ENCODE results near the gene RXRA.
A peak's percentile ranks its signal among the peaks of the same experiment; 100 is the strongest.

The RXRA gene

DNA sequence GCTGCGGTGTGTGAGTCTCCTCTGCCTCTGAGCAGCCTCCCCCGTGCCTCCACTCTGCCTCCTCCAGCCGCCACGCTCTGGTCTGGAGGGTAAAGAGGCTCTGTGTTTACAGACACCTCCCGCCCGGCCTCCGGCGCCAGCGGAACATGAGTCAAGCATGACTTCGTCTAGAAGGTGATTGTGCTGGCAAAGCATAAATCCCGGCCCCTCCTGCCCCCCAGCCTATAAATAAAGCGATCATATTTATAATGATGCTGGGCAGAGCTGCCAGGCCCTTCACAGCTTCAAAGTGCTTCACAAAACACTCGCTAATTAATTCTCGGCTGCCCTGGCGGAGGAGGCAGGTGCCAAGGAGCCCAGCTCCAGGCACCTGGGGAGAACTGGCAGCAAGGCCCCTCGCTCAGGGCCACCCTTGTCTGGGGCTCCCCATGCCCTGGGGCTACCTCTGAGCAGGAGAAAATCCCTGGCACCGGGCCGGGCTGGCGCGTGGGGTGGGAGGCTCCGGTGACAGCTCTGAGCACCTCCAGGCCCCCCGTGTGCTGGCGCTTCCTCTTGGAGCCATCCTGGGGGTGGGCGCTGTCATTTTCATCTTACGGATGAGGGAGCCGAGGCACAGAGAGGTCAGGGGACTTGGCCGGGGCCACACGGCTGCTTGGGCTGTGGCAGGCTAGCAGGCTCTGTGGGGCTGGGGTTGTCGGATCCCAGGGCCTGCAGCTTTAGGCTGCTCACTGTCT is 87.8 kb downstream of the RXRA start:
- H3K36me3 ChIP-seq (replicated peaks in 1 of 2; ENCODE audit: control insufficient read depth in 2 of 2, insufficient read depth in 2 of 2, low read length in 2 of 2), result peaks cover 10 to 26% of the 10 kb centered on the region in 2 donors
- H3K4me1 ChIP-seq (ENCODE audit: control insufficient read depth in 2 of 2, insufficient read depth in 1 of 2, low read depth in 1 of 2, low read length in 2 of 2), result peaks cover 0 to 4% of the 10 kb centered on the region in 2 donors
- H2AK5ac ChIP-seq (ENCODE audit: low read depth, low read length), result no peak overlapping the region
- DNase-seq (ENCODE audit: low spot score), result no peak
- H3K27ac ChIP-seq (replicated peaks; ENCODE audit: low read length), result no peak overlapping the region
- no peak overlapping the region for H3K4me3 ChIP-seq (ENCODE audit: low read length in 2 of 2)
- H4K8ac ChIP-seq (ENCODE audit: low read depth, low read length), result no peak overlapping the region
- H3K9me3 ChIP-seq (replicated peaks in 1 of 2; ENCODE audit: control insufficient read depth in 2 of 2, insufficient read depth in 1 of 2, low read depth in 1 of 2, low read length in 2 of 2), result no peaks in the 10 kb centered on the region
- no peak overlapping the region for H2BK12ac ChIP-seq (ENCODE audit: low read length)
- no peak overlapping the region for H2AFZ ChIP-seq (ENCODE audit: low read length)
- peak overlapping the region; percentile 17 for H3K18ac ChIP-seq (ENCODE audit: low read length)
- no CpG with 5 or more reads among the region's 29 CpGs for WGBS, 2 donors (ENCODE audit: extremely low coverage in 2 of 2, insufficient read length in 2 of 2, insufficient replicate concordance in 1 of 2)
- H2BK120ac ChIP-seq (ENCODE audit: low read depth, low read length), result no peak overlapping the region
- H3K9ac ChIP-seq (ENCODE audit: low read depth, low read length, poor library complexity), result no peak overlapping the region
- H4K91ac ChIP-seq (ENCODE audit: low read depth, low read length, poor library complexity), result no peak overlapping the region
- H3K79me1 ChIP-seq (ENCODE audit: low read depth, low read length), result peaks cover 15% of the 10 kb centered on the region
- no peak overlapping the region for H2BK15ac ChIP-seq (ENCODE audit: low read length)
- no peaks in the 10 kb centered on the region for H3K27me3 ChIP-seq (ENCODE audit: control insufficient read depth in 3 of 3, insufficient read depth in 3 of 3, low read depth in 1 of 3, low read length in 3 of 3)
- H2BK5ac ChIP-seq (ENCODE audit: low read length), result no peak overlapping the region
- H3K14ac ChIP-seq (ENCODE audit: low read length), result no peak overlapping the region
- H3K23ac ChIP-seq (ENCODE audit: low read depth, low read length, poor library complexity), result no peak overlapping the region
- no peak overlapping the region for H3K4me2 ChIP-seq (ENCODE audit: insufficient read depth, low read length, poor library complexity, severe bottlenecking)
- no peak overlapping the region for H3K4ac ChIP-seq (ENCODE audit: low read length)

- H3K27ac ChIP-seq (replicated peaks; ENCODE audit: low read length), result no peak overlapping the region
- peaks cover 0 to 4% of the 10 kb centered on the region in 2 donors for H3K4me1 ChIP-seq (ENCODE audit: control insufficient read depth in 2 of 2, insufficient read depth in 1 of 2, low read depth in 1 of 2, low read length in 2 of 2)
- no peak overlapping the region for H3K18ac ChIP-seq (ENCODE audit: low read length)
- no peak overlapping the region for H2BK120ac ChIP-seq (ENCODE audit: low read depth, low read length)
- no peak overlapping the region for H4K8ac ChIP-seq (ENCODE audit: low read depth, low read length)
- H3K14ac ChIP-seq (ENCODE audit: low read length), result no peak overlapping the region
- peaks cover 13% of the 10 kb centered on the region for H3K79me1 ChIP-seq (ENCODE audit: low read depth, low read length)
- no peaks in the 10 kb centered on the region for H3K9me3 ChIP-seq (replicated peaks in 1 of 2; ENCODE audit: control insufficient read depth in 2 of 2, insufficient read depth in 1 of 2, low read depth in 1 of 2, low read length in 2 of 2)
- H2BK5ac ChIP-seq (ENCODE audit: low read length), result no peak overlapping the region
- H3K9ac ChIP-seq (ENCODE audit: low read depth, low read length, poor library complexity), result no peak overlapping the region
- H3K4me2 ChIP-seq (ENCODE audit: insufficient read depth, low read length, poor library complexity, severe bottlenecking), result no peak overlapping the region
- H3K27me3 ChIP-seq (ENCODE audit: control insufficient read depth in 3 of 3, insufficient read depth in 3 of 3, low read depth in 1 of 3, low read length in 3 of 3), result no peaks in the 10 kb centered on the region
- no peak overlapping the region for H4K91ac ChIP-seq (ENCODE audit: low read depth, low read length, poor library complexity)
- no CpG with 5 or more reads among the region's 17 CpGs for WGBS, 2 donors (ENCODE audit: extremely low coverage in 2 of 2, insufficient read length in 2 of 2, insufficient replicate concordance in 1 of 2)
- H2AK5ac ChIP-seq (ENCODE audit: low read depth, low read length), result peak overlapping the region; percentile 28
- H3K36me3 ChIP-seq (replicated peaks in 1 of 2; ENCODE audit: control insufficient read depth in 2 of 2, insufficient read depth in 2 of 2, low read length in 2 of 2), result peaks cover 8 to 24% of the 10 kb centered on the region in 2 donors
- no peak for DNase-seq (ENCODE audit: low spot score)
- no peak overlapping the region for H3K23ac ChIP-seq (ENCODE audit: low read depth, low read length, poor library complexity)
- no peak overlapping the region for H2AFZ ChIP-seq (ENCODE audit: low read length)
- H2BK15ac ChIP-seq (ENCODE audit: low read length), result no peak overlapping the region
- no peak overlapping the region for H2BK12ac ChIP-seq (ENCODE audit: low read length)
- H3K4me3 ChIP-seq (ENCODE audit: low read length in 2 of 2), result no peak overlapping the region
- H3K4ac ChIP-seq (ENCODE audit: low read length), result no peak overlapping the region
Measured at GRCh38 chr9:134414900-134415425, 88.7 kb downstream of the RXRA start.

DNA sequence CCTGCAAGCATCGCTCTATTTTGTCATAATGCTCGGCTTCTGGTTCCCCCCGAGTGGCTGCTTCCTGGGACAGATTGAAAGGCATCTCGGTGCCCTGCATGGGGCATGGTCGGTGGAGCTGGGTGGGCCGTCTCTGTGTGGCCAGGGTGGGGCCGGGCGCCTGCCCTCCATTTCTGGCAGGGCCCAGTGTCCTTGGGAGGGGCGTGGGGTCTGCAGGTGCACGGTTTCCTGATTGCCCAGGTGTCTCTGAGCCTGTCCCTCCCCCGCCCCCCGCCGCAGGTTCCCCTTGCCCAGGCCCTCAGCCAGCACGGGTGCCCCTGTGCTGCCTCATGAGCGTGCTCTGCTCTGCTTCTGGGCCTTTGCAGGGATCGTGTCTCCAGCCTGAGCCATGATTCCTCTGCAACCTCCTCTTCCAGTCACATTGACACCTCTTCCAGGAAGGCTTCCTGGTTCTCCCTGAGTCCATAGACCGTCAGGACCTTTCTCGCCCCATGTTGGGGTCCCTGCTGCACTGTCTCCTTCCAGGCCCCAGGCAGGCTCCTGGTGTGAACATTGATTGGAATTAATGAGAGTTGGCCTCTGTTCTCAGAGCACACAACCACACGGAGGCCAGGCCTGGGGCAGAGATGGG is 90.2 kb downstream of the RXRA start:
- H3K14ac ChIP-seq (ENCODE audit: low read length), result no peak overlapping the region
- no peak overlapping the region for H2AFZ ChIP-seq (ENCODE audit: low read length)
- WGBS, 2 donors (ENCODE audit: extremely low coverage in 2 of 2, insufficient read length in 2 of 2, insufficient replicate concordance in 1 of 2), result no CpG with 5 or more reads among the region's 19 CpGs
- H2BK15ac ChIP-seq (ENCODE audit: low read length), result no peak overlapping the region
- H3K4me2 ChIP-seq (ENCODE audit: insufficient read depth, low read length, poor library complexity, severe bottlenecking), result no peak overlapping the region
- no peak overlapping the region for H3K27ac ChIP-seq (replicated peaks; ENCODE audit: low read length)
- no peak overlapping the region for H3K18ac ChIP-seq (ENCODE audit: low read length)
- H3K4me1 ChIP-seq (ENCODE audit: control insufficient read depth in 2 of 2, insufficient read depth in 1 of 2, low read depth in 1 of 2, low read length in 2 of 2), result peaks cover 0 to 4% of the 10 kb centered on the region in 2 donors
- H3K36me3 ChIP-seq (replicated peaks in 1 of 2; ENCODE audit: control insufficient read depth in 2 of 2, insufficient read depth in 2 of 2, low read length in 2 of 2), result peaks cover 15 to 27% of the 10 kb centered on the region in 2 donors
- DNase-seq (ENCODE audit: low spot score), result no peak
- H3K4ac ChIP-seq (ENCODE audit: low read length), result no peak overlapping the region
- no peaks in the 10 kb centered on the region for H3K27me3 ChIP-seq (ENCODE audit: control insufficient read depth in 3 of 3, insufficient read depth in 3 of 3, low read depth in 1 of 3, low read length in 3 of 3)
- peak overlapping the region in 1 of 2 donors; percentile 13 for H3K4me3 ChIP-seq (ENCODE audit: low read length in 2 of 2)
- peaks cover 11% of the 10 kb centered on the region for H3K79me1 ChIP-seq (ENCODE audit: low read depth, low read length)
- no peak overlapping the region for H2BK120ac ChIP-seq (ENCODE audit: low read depth, low read length)
- no peak overlapping the region for H3K23ac ChIP-seq (ENCODE audit: low read depth, low read length, poor library complexity)
- no peak overlapping the region for H2BK5ac ChIP-seq (ENCODE audit: low read length)
- H3K9ac ChIP-seq (ENCODE audit: low read depth, low read length, poor library complexity), result no peak overlapping the region
- H3K9me3 ChIP-seq (replicated peaks in 1 of 2; ENCODE audit: control insufficient read depth in 2 of 2, insufficient read depth in 1 of 2, low read depth in 1 of 2, low read length in 2 of 2), result no peaks in the 10 kb centered on the region
- H4K8ac ChIP-seq (ENCODE audit: low read depth, low read length), result no peak overlapping the region
- no peak overlapping the region for H2AK5ac ChIP-seq (ENCODE audit: low read depth, low read length)
- no peak overlapping the region for H2BK12ac ChIP-seq (ENCODE audit: low read length)
- H4K91ac ChIP-seq (ENCODE audit: low read depth, low read length, poor library complexity), result no peak overlapping the region

DNA sequence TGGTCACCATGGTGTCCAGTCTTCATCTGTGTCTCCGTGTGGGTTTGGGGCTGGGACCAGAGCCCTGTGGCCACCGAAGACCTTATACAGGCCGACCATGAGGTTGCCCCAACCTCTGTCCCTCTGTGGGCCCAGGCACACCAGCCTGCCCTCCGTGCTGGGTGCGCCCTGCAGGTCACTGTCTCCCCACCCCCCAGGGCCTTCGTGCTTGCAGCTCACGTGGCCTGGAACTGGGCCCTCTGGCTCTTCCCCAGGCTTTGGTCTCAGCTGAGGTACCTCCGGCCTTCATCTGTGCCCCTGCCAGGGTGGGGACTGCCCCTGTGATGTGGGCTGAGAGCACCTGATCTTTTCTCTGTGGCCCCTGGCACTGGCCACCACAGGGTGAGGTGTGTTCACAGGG is 92.1 kb downstream of the RXRA start:
- H3K4me3 ChIP-seq (ENCODE audit: low read length in 2 of 2), result no peak overlapping the region
- H2AFZ ChIP-seq (ENCODE audit: low read length), result no peak overlapping the region
- H3K18ac ChIP-seq (ENCODE audit: low read length), result peak overlapping the region; percentile 11
- no peak overlapping the region for H2BK120ac ChIP-seq (ENCODE audit: low read depth, low read length)
- H3K27ac ChIP-seq (replicated peaks; ENCODE audit: low read length), result no peak overlapping the region
- H2BK15ac ChIP-seq (ENCODE audit: low read length), result no peak overlapping the region
- no peak overlapping the region for H3K14ac ChIP-seq (ENCODE audit: low read length)
- no peaks in the 10 kb centered on the region for H3K4me1 ChIP-seq (ENCODE audit: control insufficient read depth in 2 of 2, insufficient read depth in 1 of 2, low read depth in 1 of 2, low read length in 2 of 2)
- H3K36me3 ChIP-seq (replicated peaks in 1 of 2; ENCODE audit: control insufficient read depth in 2 of 2, insufficient read depth in 2 of 2, low read length in 2 of 2), result peaks cover 21 to 42% of the 10 kb centered on the region in 2 donors
- H3K9me3 ChIP-seq (replicated peaks in 1 of 2; ENCODE audit: control insufficient read depth in 2 of 2, insufficient read depth in 1 of 2, low read depth in 1 of 2, low read length in 2 of 2), result no peaks in the 10 kb centered on the region
- no peak overlapping the region for H3K23ac ChIP-seq (ENCODE audit: low read depth, low read length, poor library complexity)
- peaks cover 6% of the 10 kb centered on the region for H3K79me1 ChIP-seq (ENCODE audit: low read depth, low read length)
- H3K9ac ChIP-seq (ENCODE audit: low read depth, low read length, poor library complexity), result peak overlapping the region; percentile 60
- no peak overlapping the region for H3K4ac ChIP-seq (ENCODE audit: low read length)
- no peak overlapping the region for H4K8ac ChIP-seq (ENCODE audit: low read depth, low read length)
- H3K27me3 ChIP-seq (ENCODE audit: control insufficient read depth in 3 of 3, insufficient read depth in 3 of 3, low read depth in 1 of 3, low read length in 3 of 3), result no peaks in the 10 kb centered on the region
- no peak overlapping the region for H2BK12ac ChIP-seq (ENCODE audit: low read length)
- WGBS, 2 donors (ENCODE audit: extremely low coverage in 2 of 2, insufficient read length in 2 of 2, insufficient replicate concordance in 1 of 2), result no CpG with 5 or more reads among the region's 8 CpGs
- no peak overlapping the region for H3K4me2 ChIP-seq (ENCODE audit: insufficient read depth, low read length, poor library complexity, severe bottlenecking)
- no peak overlapping the region for H4K91ac ChIP-seq (ENCODE audit: low read depth, low read length, poor library complexity)
- no peak for DNase-seq (ENCODE audit: low spot score)
- no peak overlapping the region for H2AK5ac ChIP-seq (ENCODE audit: low read depth, low read length)
- peak overlapping the region; percentile 57 for H2BK5ac ChIP-seq (ENCODE audit: low read length)

Measured in neuronal stem cell (in vitro differentiated cells).